HG03378 (cell line): ENCODE measurements around the gene DNAJC25.
A peak's percentile ranks its signal among the peaks of the same experiment; 100 is the strongest.

ENCODE experiments used
- ATAC-seq: cut with Tn5 transposase; IDR thresholded peaks from one replicate; pipeline ENCODE4 v1.9.1; 2021; ENCODE audit warnings: mild to moderate bottlenecking, moderate library complexity; ENCODE audit not compliant: unreplicated experiment

The DNAJC25 gene

DNA sequence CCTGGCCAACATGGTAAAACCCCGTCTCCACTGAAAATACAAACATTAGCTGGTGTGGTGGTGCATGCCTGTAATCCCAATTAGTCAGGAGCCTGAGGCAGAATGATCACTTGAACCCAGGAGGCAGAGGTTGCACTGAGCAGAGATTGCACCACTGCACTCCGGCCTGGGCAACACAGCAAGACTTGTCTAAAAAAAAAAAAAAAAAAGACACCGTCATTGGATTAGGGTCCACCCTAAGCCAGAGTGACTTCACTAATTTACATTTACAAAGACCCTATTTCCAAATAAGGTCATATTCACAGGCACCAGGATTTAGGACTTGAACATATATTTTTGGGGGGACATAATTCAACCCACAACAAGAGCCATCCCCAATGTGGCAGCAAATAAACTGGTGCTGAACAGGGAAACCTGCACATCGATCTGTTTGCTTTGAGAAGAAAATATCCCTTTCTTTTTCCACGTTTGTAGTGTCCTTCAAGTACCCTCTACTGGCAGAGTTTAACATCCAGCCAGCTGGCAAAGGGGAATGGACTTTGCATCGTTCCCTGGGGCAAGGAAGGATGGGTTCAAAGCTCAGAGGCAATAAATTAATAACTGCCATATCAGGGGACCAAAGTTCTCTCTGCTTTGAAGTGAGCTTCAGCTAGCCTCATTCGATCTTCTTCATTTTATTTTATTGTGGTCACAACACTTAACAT is 3.7 kb upstream of the DNAJC25 start:
- no peak for ATAC-seq

DNA sequence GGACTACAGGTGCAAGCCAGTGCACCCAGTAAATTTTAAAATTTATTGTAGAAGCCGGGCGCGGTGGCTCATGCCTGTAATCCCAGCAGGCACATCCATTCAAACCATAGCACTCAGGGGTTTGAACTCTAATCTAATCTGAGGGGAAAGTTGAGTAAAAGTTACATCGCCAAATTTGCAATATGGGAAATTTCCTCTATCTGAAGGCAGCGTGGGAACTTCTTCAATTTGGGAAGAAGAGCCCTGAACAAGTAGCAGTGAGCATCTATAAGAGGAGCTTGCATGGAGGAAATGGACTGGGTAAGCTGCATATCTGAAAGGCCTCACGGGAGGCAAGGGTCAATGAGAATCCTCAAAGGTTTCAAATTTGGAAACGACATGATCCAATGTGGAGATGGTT is 2.7 kb upstream of the DNAJC25 start:
- no peak for ATAC-seq

DNA sequence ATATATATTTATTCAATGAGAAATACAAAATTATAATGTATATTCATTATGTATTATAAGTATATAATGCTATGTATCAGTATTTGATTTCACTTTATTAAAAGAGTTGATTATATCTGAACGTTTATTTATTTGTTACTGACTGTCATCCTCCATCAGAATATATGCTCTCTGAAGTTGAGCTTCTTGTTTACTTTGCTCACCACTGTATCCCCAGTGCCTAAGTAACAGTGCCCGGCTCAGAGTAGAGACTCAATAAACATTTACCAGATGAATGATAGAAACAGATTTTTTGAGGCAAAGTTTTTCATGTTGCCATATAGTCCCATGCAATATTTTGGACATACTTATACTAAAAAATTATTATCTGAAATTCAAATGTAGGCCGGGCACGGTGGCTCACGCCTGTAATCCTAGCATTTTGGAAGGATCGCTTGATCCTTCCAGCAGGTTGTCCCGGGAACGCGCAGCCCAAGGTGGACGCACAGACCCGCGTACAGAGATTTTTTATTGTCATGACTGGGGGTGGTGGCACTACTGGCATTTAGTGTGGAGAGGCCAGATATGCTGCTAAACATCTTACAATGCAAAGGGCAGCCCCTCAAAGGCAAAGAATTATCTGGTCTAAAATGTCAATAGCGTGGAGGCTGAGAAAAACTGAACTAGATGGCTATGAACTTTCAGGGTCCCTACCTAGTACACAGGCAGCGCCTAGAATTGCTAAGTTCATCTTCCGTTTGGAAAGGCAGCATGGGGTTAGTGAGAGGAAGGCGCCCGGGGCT is 761 bp upstream of the DNAJC25 start:
- peak; percentile 16 for ATAC-seq

DNA sequence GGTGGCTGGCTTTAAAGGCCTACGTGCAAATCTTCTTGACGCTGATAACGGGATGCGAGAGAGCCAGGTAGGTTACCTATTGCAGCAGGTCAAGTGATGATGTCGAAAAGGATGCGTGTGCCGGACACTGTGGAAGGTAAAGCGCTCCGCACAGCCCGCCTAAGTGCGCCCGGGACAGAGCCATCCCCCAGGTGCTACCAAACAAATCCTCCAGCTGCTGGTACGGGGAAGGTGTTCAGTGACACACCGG is 245 bp upstream of the DNAJC25 start:
- ATAC-seq: no peak

GRCh38 chr9:111632060-111632459 is 926 bp downstream of the DNAJC25 start:
- no peak for ATAC-seq

DNA sequence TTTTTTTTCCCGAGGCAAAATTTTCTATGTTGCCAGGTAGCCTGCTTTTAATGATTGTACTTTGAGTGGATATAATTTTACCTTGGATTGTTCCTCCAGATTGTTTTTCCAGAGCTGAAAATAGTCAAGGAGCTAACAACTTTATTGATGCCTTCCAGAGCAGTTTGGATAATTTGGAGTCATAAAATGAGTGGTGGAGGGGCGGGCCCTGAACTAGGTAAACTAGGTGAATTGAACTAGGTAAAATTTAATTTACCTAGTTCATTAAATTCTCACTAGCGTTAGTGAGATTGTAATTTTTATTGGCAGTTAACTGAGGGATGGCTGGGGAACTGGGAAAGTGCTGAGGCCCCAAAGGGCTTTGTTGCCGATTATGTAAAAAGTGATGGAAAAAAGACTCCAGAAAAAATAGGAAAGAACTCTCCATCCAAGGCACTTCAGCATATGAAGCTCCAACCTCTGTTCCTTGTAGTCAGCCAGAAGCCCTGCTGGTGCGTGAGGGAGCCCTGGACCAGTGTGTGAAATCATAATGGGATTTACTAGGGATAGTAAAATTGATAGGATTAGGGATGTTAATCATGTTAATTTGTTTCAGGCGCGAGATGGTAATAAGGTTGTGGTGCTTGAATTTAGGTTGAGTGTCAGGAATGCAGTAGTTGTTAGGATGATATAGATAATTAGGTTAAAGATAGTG is 1.7 kb downstream of the DNAJC25 start:
- ATAC-seq: no peak

- no peak for ATAC-seq
Measured at GRCh38 chr9:111633389-111633736, 2.2 kb downstream of the DNAJC25 start.

- no peak for ATAC-seq
Measured at GRCh38 chr9:111634860-111635259, 3.7 kb downstream of the DNAJC25 start.

DNA sequence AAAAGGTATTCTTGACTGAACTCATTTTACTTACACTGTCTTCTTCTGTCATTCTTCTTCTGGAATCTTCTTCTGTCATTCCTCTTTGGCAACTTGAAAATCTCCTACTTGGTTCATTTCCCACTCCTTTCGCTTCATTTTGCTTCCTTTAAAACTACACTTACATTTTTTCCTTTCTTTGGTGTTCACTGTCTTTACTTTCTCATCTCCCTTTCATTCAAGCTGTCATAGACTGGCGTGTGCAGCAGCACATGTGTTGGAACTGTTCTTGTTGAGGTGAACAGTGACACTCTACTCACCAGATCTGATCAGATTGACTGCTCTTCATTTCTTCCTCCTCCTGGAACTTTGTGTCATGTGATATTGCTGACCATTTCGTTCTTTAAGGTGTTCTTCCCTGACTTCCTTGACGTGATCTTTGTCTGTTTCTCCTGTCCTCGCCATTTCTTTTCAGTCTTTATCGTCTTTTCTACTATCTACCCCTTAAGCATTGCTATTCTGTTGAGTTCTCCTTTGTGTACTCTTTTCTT is 6.4 kb downstream of the DNAJC25 start:
- ATAC-seq: no peak

- ATAC-seq: no peak
Measured at GRCh38 chr9:111644195-111644772, 13.2 kb downstream of the DNAJC25 start.

DNA sequence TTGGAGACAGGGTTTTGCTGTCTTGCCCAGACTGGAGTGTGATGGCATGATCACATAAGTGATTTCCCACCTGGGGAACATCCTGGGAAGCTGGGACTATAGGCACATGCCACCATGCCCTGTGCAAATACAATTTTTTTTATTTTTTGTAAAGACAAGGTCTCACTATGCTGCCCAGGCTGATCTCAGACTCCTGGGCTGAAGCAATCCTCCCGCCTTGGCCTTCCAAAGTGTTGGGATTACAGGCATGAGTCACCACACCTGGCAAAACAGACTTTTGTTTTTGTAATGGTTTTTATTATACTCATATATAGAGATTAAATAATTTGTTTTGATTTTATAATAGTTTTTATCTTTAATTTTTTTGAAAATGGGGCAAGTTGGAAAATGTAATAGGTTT is 14.7 kb downstream of the DNAJC25 start:
- ATAC-seq: no peak

DNA sequence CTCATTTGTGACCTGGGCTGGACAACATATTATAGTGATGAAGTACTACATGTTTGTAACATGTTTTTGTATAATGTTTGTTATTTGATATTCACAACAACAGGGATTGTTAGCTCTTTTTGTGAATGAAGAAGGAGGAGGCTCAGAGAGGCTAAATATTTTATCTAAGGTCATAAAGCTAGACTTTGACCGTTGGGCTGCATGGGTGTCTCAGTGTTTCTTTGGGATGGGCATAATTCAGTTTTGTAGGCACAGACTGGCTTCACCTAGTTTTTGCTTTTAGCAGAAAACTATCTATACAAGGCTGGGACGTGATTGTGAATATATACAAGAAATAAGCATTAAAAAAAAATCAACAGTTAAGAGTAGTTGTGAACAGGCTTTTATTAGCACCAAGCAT is 15.3 kb downstream of the DNAJC25 start:
- ATAC-seq: no peak

- no peak for ATAC-seq
Measured at GRCh38 chr9:111648066-111648465, 16.9 kb downstream of the DNAJC25 start.

- no peak for ATAC-seq
Measured at GRCh38 chr9:111649016-111649415, 17.9 kb downstream of the DNAJC25 start.

DNA sequence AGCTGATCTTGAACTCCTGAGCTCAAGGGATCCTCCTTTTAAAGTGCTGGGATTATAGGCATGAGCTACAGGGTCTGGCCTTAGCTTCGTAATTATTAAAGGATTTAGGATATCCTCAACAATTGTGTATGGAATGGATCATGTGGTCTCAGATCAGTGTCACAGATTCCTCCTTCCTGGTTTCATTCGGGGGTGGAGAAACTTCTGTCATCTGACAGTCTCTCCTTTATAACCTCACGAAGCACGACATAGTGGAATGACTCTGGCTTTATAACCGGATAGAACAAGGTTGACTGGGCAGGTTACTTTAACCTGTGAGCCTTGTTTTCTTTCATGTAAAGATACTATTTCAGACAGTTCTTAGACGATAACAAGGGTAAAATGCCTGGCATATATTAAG is 25.9 kb downstream of the DNAJC25 start:
- ATAC-seq: no peak

DNA sequence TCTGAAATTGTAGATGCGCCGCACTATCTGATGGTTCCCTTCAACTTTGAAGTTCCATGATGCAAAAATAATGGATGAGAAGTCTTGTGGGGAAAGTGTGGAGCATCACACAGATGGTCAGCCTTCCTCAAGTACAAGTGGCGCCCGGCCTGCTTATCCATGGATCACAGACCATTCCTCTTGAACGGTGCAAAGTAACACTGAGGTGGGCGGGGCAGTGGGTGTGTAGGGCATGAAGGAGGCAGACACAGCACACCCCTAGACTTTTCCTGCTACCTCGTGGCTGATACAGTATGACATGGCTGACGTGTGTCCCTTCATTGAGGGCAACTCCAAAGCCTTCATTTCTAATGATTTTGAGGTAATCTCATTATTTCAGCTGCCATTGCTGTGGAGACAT is 27.8 kb downstream of the DNAJC25 start:
- no peak for ATAC-seq

DNA sequence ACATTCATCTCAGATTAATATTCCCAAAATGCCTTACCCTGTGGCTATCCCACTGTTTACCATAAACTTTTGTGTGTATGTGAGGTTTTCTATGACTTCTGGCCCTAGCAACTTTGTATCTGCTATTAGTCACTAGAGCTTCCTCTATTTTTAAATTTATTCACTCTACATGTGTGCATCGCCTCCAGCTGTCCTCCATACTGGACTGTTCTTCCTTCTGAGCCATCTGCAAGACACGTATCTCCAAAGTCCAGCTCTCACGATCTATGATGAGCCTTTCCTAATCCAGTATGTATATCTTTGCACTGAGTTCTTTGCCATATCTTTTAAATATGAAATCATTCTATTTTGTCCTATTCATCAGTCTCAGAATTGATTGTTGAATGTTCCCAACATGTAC is 28.6 kb downstream of the DNAJC25 start:
- ATAC-seq: no peak

GRCh38 chr9:111661150-111661801 is 30.1 kb downstream of the DNAJC25 start, which contains the start of gene GNG10:
Gene GNG10, plus strand, starts transcription at chr9:111661605. Its CDS starts 30 bp downstream, at chr9:111661635.
- peak; percentile 47 for ATAC-seq

DNA sequence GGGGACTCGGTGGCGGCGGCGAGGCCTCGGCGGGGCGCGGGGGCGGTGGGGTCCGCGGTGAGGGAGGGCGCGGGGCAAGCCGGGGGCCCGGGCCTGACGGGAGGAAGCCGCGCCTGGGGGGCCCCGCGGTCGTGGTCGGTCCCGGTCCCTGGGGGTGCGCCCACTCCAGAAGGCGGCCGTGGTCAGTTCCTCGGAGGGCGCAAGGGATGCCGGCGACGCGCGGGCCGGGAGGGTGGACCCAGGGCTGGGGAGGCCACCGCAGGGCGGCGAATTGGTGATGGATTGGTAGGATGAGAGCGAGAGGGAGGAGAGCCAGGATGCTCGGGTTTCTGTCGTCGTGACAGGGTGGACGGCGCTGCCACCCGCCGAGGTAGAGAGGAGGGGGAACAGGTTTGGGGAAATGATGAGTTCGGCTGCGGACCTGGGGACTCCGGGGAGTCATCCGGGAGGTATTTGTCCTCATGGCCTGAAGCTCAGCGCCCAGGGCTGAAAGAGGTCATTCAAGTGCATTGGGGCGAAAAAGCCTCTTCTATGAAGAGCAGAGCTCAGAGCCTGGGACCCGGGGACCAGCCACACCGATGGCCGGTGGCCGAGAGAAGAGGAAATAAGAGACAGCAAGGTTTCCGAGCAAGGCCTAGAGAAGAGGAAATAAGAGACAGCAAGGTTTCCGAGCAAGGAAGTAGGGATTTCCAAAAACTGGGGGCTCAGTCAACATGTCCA is 30.8 kb downstream of the DNAJC25 start:
- peak; percentile 29 for ATAC-seq

- peak; percentile 6 for ATAC-seq
Measured at GRCh38 chr9:111662576-111663300, 31.6 kb downstream of the DNAJC25 start.
